GM12878 (cell line): ENCODE data around the gene CDON. TPM values are rescaled to one million over a fixed set of nuclear protein-coding genes. Genes with fewer than 3 reads are reported as not detected.

Experiments
- ATAC-seq: fragments of 200-7000 bp; cut with Tn5 transposase; 3 replicates; pipeline ENCODE4 v1.9.1; 2020; ENCODE audit warnings: mild to moderate bottlenecking, moderate library complexity
- BruUV-seq: library from RNA; stranded (reverse); fragments of 400-500 nt; replicated peaks from 2 replicates; lab custom pipeline; 2021; lab: Mats Ljungman, UMichigan
- CTCF ChIA-PET: fragments of 300-600 bp; sonication (Branson Sonifier 250); formaldehyde crosslinking; extraction: SDS; loops from one replicate; lab custom pipeline; 2021; ENCODE audit warnings: inconsistent platforms; lab: Yijun Ruan, JAX
- POLR2A ChIA-PET: fragments of 350-600 bp; formaldehyde crosslinking; extraction: SDS; loops from one replicate; lab custom pipeline; 2021; ENCODE audit warnings: inconsistent platforms; lab: Charles Lee
- RAD21 ChIA-PET: fragments of 300-600 bp; sonication (Branson Sonifier 250); formaldehyde crosslinking; loops from one replicate; lab custom pipeline; 2023; ENCODE audit warnings: antibody characterized with exemption; ENCODE audit not compliant: unreplicated experiment; lab: Charles Lee
- SMC1A ChIA-PET: fragments of 300-600 bp; sonication (Branson Sonifier 250); formaldehyde crosslinking; loops from one replicate; lab custom pipeline; 2023; ENCODE audit not compliant: unreplicated experiment, uncharacterized antibody; lab: Charles Lee
- DNase-seq: peaks from one replicate; pipeline ENCODE4 v3.0.0-alpha.2; 2011; ENCODE audit warnings: low read depth, low spot score
- FAIRE-seq: peaks from 3 replicates; lab custom pipeline; 2011; peaks lifted over from hg19 to GRCh38; lab: Jason Lieb, UNC
- H2AFZ ChIP-seq: 2 replicates; pipeline ENCODE4 v1.6.0; 2011; ENCODE audit warnings: low read depth, low read length, control low read depth; ENCODE audit not compliant: control insufficient read depth
- H3K27ac ChIP-seq: 2 replicates; pipeline ENCODE4 v1.5.1; 2011; ENCODE audit warnings: control low read depth; ENCODE audit not compliant: control insufficient read depth, insufficient read depth
- H3K27me3 ChIP-seq, 2 experiments: replicated peaks in 1 of 2; 2 replicates each; pipeline versions ENCODE4 v1.6.0 to v1.6.1; 2011; ENCODE audit warnings: low read length in 1 of 2; ENCODE audit not compliant: control insufficient read depth in 2 of 2, insufficient read depth in 2 of 2
- H3K36me3 ChIP-seq, 2 experiments: 2 replicates each; pipeline ENCODE4 v1.5.1; 2011; ENCODE audit warnings: low read length in 1 of 2; ENCODE audit not compliant: control insufficient read depth in 2 of 2, insufficient read depth in 2 of 2
- H3K4me1 ChIP-seq: 2 replicates; pipeline ENCODE4 v1.6.1; 2011; ENCODE audit warnings: mild to moderate bottlenecking, low read length, moderate library complexity, mixed read lengths; ENCODE audit not compliant: control insufficient read depth, insufficient read depth
- H3K4me2 ChIP-seq: 2 replicates; pipeline ENCODE4 v1.6.0; 2011; ENCODE audit warnings: control low read depth; ENCODE audit not compliant: control insufficient read depth, insufficient read depth
- H3K4me3 ChIP-seq: fragments of 200-600 bp; sonication (generic); 2 replicates; pipeline ENCODE4 v1.5.1; 2016
- H3K79me2 ChIP-seq: 2 replicates; pipeline ENCODE4 v1.6.0; 2011; ENCODE audit warnings: low read length; ENCODE audit not compliant: control insufficient read depth, insufficient read depth
- H3K9ac ChIP-seq: 2 replicates; pipeline ENCODE4 v1.8.0; 2011; ENCODE audit warnings: low read length, control low read depth, mixed read lengths; ENCODE audit not compliant: control insufficient read depth, insufficient read depth
- H3K9me3 ChIP-seq: replicated peaks from 3 replicates; pipeline ENCODE4 v1.5.1; 2011; ENCODE audit warnings: mild to moderate bottlenecking, low read length; ENCODE audit not compliant: control insufficient read depth, insufficient read depth
- H4K20me1 ChIP-seq: 2 replicates; pipeline ENCODE4 v1.6.0; 2011; ENCODE audit not compliant: control insufficient read depth, insufficient read depth
- ASH2L ChIP-seq: fragments of 300-600, 200-600 bp; sonication (generic); IDR thresholded peaks from 2 replicates; pipeline ENCODE4 v1.6.1; 2017; ENCODE audit warnings: low read depth, mild to moderate bottlenecking, borderline replicate concordance
- ETV6 ChIP-seq, 2 experiments: fragments of 450-650 bp in 1 of 2; IDR thresholded peaks in 1 of 2; conservative IDR thresholded peaks in 1 of 2; 2 replicates each; pipeline ENCODE4 v1.6.1; 2014; ENCODE audit warnings: antibody characterized with exemption in 1 of 2, borderline replicate concordance in 1 of 2, low read depth in 1 of 2, mild to moderate bottlenecking in 1 of 2, moderate library complexity in 1 of 2
- KAT2A ChIP-seq: conservative IDR thresholded peaks from 2 replicates; pipeline ENCODE4 v1.6.1; 2011; ENCODE audit warnings: low read depth, low read length; ENCODE audit not compliant: control insufficient read depth
- SP1 ChIP-seq: IDR thresholded peaks from one replicate; pipeline ENCODE4 v1.6.1; 2011; ENCODE audit warnings: low read depth, low read length
- SPI1 ChIP-seq: IDR thresholded peaks from 2 replicates; pipeline ENCODE4 v1.6.1; 2011; ENCODE audit warnings: low read depth, mild to moderate bottlenecking, low read length, moderate library complexity, borderline replicate concordance; ENCODE audit not compliant: insufficient read depth
- in situ Hi-C: fragments of 300-500 bp; cut with MboI; formaldehyde crosslinking; loops from 9 replicates; pipeline ENCODE4 v1.14.3; 2018; ENCODE audit warnings: mixed read lengths
- intact Hi-C: fragments of 100-400 bp; cut with micrococcal nuclease; formaldehyde crosslinking; loops from one replicate; pipeline ENCODE4 v1.14.2; 2022; ENCODE audit not compliant: unreplicated experiment
- polyA plus RNA-seq, 11 experiments: library from polyadenylated mRNA; depleted of rRNA in 4 of 11; unstranded in 6 of 11; stranded (reverse) in 5 of 11; fragments of >200 nt; fragmentation: Nextera tagmentation in 4 of 11; fragmentation: Illumina TruSeq in 1 of 11; extraction: Ambion mirVana in 4 of 11; extraction: Trizol in 1 of 11; gene quantifications; 1 replicate in 1 of 11; 2 replicates in 10 of 11; pipeline versions ENCODE4 v1.2.1 to v1.2.3, GENCODE V29; 2011 to 2016; ENCODE audit warnings: inconsistent platforms in 2 of 11, missing spikeins in 2 of 11, low read depth in 1 of 11
- total RNA-seq, 4 experiments: library from RNA; depleted of rRNA in 3 of 4; stranded (reverse); fragments of >200 nt in 3 of 4; fragmentation: Illumina TruSeq in 1 of 4; extraction: Trizol in 1 of 4; gene quantifications; 2 replicates each; pipeline versions ENCODE4 v1.2.1 to v1.2.3, GENCODE V29; 2013 to 2021
- TF ChIP-seq, protein P1 (sequence below): fragments of 450-650 bp; formaldehyde crosslinking; IDR thresholded peaks from 2 replicates; pipeline ENCODE4 v1.4.0; 2020; ENCODE audit warnings: mild to moderate bottlenecking, moderate library complexity
- TF ChIP-seq, protein P2 (sequence below): IDR thresholded peaks from 2 replicates; pipeline ENCODE4 v1.6.1; 2011; ENCODE audit warnings: mild to moderate bottlenecking, low read depth, low read length, moderate library complexity; ENCODE audit not compliant: insufficient replicate concordance
- TF ChIP-seq, protein P3 (sequence below): IDR thresholded peaks from 2 replicates; pipeline ENCODE4 v1.6.1; 2012; ENCODE audit warnings: low read depth, low read length, improper control_type of control experiment

CDON gene
- total and polyA plus RNA-seq, 10 of the 15 experiments (the other 5 are each of a cell fraction or from before 2014, with no cell fraction given) = 0.07 to 4.2 (median 0.36) TPM

DNA sequence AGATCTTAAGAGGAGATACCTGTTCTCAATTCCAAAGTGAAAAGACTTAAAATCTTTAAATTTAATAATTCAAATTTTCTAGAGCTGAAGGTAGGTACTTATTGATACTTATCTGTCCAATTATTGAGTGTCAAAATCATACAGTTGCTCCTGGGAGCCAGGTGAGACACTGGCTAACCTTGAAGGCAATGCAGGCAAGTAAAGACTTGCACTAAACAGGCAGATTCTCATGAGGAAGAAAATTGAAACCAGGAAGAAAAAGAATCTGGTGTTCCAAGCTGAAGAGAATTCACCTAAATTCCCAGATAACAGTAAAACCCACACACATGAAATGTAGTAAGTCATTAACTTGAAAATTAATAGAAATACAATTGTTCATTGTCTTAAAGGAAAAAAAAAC is 86.5 kb downstream of the CDON start:
- ChIA-PET SMC1A (interaction anchor here (0.8 to 1.9 kb wide), 3 partner anchors 14 to 63 kb away, joined by 3 to 5 read pairs (median 3); no protein-coding TSS in a partner anchor), RAD21 (no interaction called here), POLR2A (interaction anchor here (0.9 kb wide), 1 partner anchor 64 kb away, joined by 4 read pairs; no protein-coding TSS in a partner anchor), CTCF (interaction anchor here (0.9 to 2.4 kb wide), 2 partner anchors 33 to 217 kb away, joined by 3 to 7 read pairs; no protein-coding TSS in a partner anchor)
- no peak for DNase-seq
- no peaks in the 10 kb centered on the region for H3K36me3 ChIP-seq
- FAIRE-seq = no peak
- no peaks in the 10 kb centered on the region; a peak in 1 of 4 replicates for H3K27me3 ChIP-seq
- in situ Hi-C loops = no loop called here
- H3K27ac ChIP-seq = no peak overlapping the region
- H3K4me2 ChIP-seq = no peak overlapping the region
- H3K9ac ChIP-seq = no peak overlapping the region
- no peak for ATAC-seq
- BruUV-seq = no TSS peak
- TF ChIP-seq SPI1 (no peak), ASH2L (no peak), KAT2A (no peak), ETV6 (conservative IDR thresholded peaks at IDR 0.05 in 1 of 2, IDR thresholded peaks at IDR 0.05 in 1 of 2; ENCODE audit: borderline replicate concordance in 1 of 2, low read depth in 1 of 2) (no peak), SP1 (no peak)
- TF ChIP-seq, protein P1, sequence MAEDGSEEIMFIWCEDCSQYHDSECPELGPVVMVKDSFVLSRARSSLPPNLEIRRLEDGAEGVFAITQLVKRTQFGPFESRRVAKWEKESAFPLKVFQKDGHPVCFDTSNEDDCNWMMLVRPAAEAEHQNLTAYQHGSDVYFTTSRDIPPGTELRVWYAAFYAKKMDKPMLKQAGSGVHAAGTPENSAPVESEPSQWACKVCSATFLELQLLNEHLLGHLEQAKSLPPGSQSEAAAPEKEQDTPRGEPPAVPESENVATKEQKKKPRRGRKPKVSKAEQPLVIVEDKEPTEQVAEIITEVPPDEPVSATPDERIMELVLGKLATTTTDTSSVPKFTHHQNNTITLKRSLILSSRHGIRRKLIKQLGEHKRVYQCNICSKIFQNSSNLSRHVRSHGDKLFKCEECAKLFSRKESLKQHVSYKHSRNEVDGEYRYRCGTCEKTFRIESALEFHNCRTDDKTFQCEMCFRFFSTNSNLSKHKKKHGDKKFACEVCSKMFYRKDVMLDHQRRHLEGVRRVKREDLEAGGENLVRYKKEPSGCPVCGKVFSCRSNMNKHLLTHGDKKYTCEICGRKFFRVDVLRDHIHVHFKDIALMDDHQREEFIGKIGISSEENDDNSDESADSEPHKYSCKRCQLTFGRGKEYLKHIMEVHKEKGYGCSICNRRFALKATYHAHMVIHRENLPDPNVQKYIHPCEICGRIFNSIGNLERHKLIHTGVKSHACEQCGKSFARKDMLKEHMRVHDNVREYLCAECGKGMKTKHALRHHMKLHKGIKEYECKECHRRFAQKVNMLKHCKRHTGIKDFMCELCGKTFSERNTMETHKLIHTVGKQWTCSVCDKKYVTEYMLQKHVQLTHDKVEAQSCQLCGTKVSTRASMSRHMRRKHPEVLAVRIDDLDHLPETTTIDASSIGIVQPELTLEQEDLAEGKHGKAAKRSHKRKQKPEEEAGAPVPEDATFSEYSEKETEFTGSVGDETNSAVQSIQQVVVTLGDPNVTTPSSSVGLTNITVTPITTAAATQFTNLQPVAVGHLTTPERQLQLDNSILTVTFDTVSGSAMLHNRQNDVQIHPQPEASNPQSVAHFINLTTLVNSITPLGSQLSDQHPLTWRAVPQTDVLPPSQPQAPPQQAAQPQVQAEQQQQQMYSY (CRISPR knock-in tag) = no peak
- TF ChIP-seq, protein P2, sequence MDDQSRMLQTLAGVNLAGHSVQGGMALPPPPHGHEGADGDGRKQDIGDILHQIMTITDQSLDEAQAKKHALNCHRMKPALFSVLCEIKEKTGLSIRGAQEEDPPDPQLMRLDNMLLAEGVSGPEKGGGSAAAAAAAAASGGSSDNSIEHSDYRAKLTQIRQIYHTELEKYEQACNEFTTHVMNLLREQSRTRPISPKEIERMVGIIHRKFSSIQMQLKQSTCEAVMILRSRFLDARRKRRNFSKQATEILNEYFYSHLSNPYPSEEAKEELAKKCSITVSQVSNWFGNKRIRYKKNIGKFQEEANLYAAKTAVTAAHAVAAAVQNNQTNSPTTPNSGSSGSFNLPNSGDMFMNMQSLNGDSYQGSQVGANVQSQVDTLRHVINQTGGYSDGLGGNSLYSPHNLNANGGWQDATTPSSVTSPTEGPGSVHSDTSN = no peak
- TF ChIP-seq, protein P3, sequence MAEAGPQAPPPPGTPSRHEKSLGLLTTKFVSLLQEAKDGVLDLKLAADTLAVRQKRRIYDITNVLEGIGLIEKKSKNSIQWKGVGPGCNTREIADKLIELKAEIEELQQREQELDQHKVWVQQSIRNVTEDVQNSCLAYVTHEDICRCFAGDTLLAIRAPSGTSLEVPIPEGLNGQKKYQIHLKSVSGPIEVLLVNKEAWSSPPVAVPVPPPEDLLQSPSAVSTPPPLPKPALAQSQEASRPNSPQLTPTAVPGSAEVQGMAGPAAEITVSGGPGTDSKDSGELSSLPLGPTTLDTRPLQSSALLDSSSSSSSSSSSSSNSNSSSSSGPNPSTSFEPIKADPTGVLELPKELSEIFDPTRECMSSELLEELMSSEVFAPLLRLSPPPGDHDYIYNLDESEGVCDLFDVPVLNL = no peak
- TF ChIP-seq, all 136 proteins: peak for 0
- intact Hi-C loops = no loop called here
- no peak overlapping the region for H2AFZ ChIP-seq
- H3K79me2 ChIP-seq = no peaks in the 10 kb centered on the region
- no peak overlapping the region for H3K4me3 ChIP-seq
- H4K20me1 ChIP-seq = no peaks in the 10 kb centered on the region
- H3K4me1 ChIP-seq = no peaks in the 10 kb centered on the region
- no peaks in the 10 kb centered on the region for H3K9me3 ChIP-seq
